C4-2B (cell line): ENCODE results near the gene PTPRN2.

Source experiments
- ZFX ChIP-seq: fragments of 450-650 bp; IDR thresholded peaks from 2 replicates; pipeline ENCODE4 v1.6.1; 2017
- TF ChIP-seq, protein P1 (sequence below): fragments of 450-650 bp; conservative IDR thresholded peaks from 2 replicates; pipeline ENCODE4 v1.5.1; 2017; ENCODE audit warnings: mild to moderate bottlenecking

DNA sequence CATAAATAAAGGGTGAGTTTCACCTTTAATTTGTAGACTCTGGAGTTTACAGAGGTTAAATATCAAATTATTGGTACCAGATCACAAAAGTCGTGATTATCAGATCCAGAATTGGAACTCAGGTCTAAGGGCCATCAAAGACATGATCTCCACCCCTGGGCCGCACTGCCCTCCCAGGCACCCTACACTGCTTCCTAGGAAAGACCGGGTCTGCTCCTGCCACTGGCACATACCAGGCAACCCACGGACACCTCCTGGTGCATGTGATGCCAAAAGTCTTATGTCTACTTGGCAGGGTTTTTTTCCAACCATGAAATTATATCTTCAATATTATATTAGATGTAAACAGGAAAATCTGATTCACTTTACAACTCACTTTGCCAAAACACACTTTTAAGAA is 452.8 kb downstream of the PTPRN2 start:
- TF ChIP-seq, protein P1, sequence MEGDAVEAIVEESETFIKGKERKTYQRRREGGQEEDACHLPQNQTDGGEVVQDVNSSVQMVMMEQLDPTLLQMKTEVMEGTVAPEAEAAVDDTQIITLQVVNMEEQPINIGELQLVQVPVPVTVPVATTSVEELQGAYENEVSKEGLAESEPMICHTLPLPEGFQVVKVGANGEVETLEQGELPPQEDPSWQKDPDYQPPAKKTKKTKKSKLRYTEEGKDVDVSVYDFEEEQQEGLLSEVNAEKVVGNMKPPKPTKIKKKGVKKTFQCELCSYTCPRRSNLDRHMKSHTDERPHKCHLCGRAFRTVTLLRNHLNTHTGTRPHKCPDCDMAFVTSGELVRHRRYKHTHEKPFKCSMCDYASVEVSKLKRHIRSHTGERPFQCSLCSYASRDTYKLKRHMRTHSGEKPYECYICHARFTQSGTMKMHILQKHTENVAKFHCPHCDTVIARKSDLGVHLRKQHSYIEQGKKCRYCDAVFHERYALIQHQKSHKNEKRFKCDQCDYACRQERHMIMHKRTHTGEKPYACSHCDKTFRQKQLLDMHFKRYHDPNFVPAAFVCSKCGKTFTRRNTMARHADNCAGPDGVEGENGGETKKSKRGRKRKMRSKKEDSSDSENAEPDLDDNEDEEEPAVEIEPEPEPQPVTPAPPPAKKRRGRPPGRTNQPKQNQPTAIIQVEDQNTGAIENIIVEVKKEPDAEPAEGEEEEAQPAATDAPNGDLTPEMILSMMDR: no peak
- no peak for TF ChIP-seq ZFX
